IgD-negative memory B cell (primary cell): Measurements from ENCODE around the gene CHMP4A. TPM values are rescaled to one million over a fixed set of nuclear protein-coding genes. Genes with fewer than 3 reads are reported as not detected.
A peak's percentile ranks its signal among the peaks of the same experiment; 100 is the strongest.

Source experiments
- H3K27ac Mint-ChIP-seq, 3 donors: one replicate each; pipeline ENCODE4 v1.8.0; 2020 to 2022; ENCODE audit warnings: mild to moderate bottlenecking in 3 of 3, mixed read lengths in 3 of 3, moderate library complexity in 1 of 3
- H3K27me3 Mint-ChIP-seq: one replicate; pipeline ENCODE4 v1.8.0; 2021; ENCODE audit warnings: mixed read lengths
- H3K36me3 Mint-ChIP-seq: one replicate; pipeline ENCODE4 v1.8.0; 2020; ENCODE audit warnings: mild to moderate bottlenecking, mixed read lengths
- H3K4me1 Mint-ChIP-seq, 3 donors: one replicate each; pipeline ENCODE4 v1.8.0; 2020 to 2022; ENCODE audit warnings: mixed read lengths in 3 of 3, mild to moderate bottlenecking in 1 of 3
- H3K4me3 Mint-ChIP-seq, 4 donors: one replicate each; pipeline ENCODE4 v1.8.0; 2020 to 2022; ENCODE audit warnings: mild to moderate bottlenecking in 4 of 4, mixed read lengths in 4 of 4, moderate library complexity in 3 of 4
- H3K9me3 Mint-ChIP-seq, 3 donors: one replicate each; pipeline ENCODE4 v1.8.0; 2020 to 2021; ENCODE audit warnings: mixed read lengths in 3 of 3, mild to moderate bottlenecking in 1 of 3
- polyA plus RNA-seq: library from polyadenylated mRNA; unstranded; fragments of 300-500 nt; fragmentation: Illumina TruSeq; gene quantifications from one replicate; pipeline ENCODE4 v1.2.3, GENCODE V29; 2021

CHMP4A gene
- polyA plus RNA-seq, 1 donor from 2014 or later, result 170 TPM

DNA sequence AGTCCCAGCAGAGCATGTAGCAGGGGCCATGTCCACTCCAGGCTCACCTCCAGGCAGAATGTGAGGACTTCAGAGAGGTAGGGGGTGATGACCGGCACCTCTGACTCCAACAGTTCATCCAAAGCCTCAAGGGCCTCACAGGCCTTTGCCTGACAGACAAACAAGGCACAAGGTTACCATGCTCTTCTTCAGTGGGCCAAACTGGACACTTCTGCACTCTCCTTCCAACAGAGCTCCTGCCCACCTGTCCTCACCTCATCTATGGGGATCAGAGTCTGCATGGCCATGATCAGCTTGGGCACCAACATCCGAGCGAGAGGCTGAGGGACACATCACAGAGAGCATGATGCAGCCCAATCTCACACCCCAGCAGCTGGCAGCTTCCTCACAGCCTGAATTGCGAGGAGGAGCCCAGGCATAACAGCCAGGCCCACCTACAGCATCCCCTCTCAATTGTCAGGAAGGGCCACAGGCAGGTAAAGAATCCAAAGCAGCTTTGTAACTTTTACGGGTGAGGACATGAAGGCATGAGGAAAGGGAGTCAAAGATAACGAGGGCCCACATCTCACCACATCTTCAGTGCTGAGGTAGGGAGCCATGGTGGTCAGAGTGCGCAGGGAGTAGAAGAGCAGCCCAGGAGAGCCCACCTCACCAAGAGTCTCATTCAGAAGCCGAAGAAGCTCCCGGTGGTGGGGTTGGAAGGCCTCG is 26.3 kb downstream of the CHMP4A start:
- H3K27me3 Mint-ChIP-seq, result no peaks in the 10 kb centered on the region
- H3K4me3 Mint-ChIP-seq, result peak overlapping the region; percentile 34 to 100 (median 79)
- H3K36me3 Mint-ChIP-seq, result peaks cover 1% of the 10 kb centered on the region
- no peaks in the 10 kb centered on the region for H3K9me3 Mint-ChIP-seq
- H3K27ac Mint-ChIP-seq, result peak overlapping the region in 2 of 3 donors; percentile 96 to 99
- H3K4me1 Mint-ChIP-seq, result peaks cover 11 to 14% (median 13%) of the 10 kb centered on the region in 3 donors

DNA sequence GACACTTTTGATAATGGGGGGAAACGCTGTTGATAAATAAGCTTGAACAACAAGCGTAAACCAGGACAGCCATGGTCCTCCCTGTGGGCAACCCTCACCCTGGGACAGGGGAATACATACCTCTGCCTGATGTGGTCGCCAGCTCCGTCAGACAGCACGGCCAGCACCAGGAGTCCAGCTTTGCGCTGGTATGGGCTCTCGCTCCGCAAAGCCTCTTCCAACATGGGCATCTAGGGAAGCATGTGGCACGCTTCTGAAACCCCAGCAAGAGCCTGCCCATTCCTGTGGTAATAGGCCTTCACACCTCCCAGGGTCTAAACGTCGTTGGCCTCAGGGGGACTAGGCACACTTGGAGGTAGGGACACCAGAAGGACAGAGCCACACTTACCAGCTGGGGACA is 27.5 kb downstream of the CHMP4A start:
- Mint-ChIP-seq H3K4me1 (peaks cover 11 to 14% (median 13%) of the 10 kb centered on the region in 3 donors), H3K36me3 (peaks cover 1% of the 10 kb centered on the region), H3K27ac (peak overlapping the region in 1 of 3 donors; percentile 84), H3K27me3 (no peaks in the 10 kb centered on the region), H3K9me3 (no peaks in the 10 kb centered on the region), H3K4me3 (no peak overlapping the region)

DNA sequence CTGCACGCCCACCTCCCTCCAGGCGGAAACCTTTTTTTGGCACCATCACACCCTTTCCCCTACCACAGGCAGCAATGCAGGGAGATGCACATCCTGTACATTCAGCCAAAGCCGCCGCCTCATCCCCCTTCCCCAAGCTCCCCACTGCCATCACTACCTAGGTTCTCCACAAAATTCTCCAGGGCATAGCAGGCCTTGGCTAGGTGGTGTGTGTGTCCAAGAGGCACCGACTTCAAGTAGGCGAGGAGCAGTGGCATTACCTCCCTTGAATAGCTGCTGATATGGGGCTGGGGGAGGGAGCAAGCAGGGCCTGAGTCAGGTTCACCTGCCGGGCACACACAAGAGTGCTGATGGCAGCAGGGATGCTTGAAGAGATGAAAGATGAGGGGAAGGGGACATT is 28.3 kb downstream of the CHMP4A start:
- Mint-ChIP-seq H3K9me3 (no peaks in the 10 kb centered on the region), H3K36me3 (peaks cover 1% of the 10 kb centered on the region), H3K27ac (peak overlapping the region in 1 of 3 donors; percentile 84), H3K4me1 (peaks cover 11 to 13% (median 13%) of the 10 kb centered on the region in 3 donors), H3K27me3 (no peaks in the 10 kb centered on the region), H3K4me3 (no peak overlapping the region)

DNA sequence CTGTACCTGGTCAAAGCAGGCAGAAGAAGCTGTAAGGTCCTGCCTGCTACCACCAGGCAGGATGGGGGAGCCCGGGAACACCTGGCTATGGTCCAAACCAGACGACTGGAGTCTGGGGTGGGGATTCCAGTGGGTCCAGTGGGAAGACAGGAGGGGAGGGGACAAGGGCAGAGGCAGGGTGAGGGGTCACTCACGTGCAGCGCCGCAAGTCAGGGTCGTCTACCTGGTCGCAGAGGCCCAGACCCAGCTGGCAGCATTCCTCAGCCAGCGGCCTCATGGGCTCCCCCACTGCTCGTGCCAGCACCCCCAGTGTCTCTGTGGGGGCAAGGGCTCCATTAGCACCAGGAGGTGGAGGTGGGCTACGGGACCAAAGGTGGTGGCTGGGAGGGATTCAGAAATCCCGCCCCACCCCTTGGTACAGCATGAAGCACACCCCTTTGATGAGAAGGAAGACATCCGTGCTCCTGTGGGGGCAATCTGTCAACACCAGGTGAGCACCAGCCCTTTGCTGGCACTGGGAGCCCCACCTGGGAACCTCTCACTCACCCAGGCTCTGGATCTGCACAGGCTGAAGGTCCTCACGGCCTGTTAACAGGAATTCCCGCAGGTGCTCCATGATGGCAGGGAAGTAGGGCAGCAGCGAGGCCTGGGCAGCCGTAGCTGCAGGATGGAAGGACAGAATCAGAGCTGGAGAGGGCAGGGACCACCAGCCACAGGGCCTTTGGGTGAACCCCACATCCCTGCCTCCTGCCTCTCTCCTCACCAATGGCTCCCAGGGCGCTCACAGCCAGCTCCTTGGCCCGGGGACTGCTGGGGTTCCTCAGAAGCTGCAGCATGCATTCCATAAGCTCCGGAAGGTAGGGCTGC is 29.0 kb downstream of the CHMP4A start:
- Mint-ChIP-seq H3K4me3 (peak overlapping the region in 1 of 4 donors; percentile 17), H3K27ac (peak overlapping the region in 1 of 3 donors; percentile 84), H3K36me3 (peaks cover 1% of the 10 kb centered on the region), H3K4me1 (peaks cover 10 to 12% (median 10%) of the 10 kb centered on the region in 3 donors), H3K9me3 (no peaks in the 10 kb centered on the region), H3K27me3 (no peaks in the 10 kb centered on the region)

DNA sequence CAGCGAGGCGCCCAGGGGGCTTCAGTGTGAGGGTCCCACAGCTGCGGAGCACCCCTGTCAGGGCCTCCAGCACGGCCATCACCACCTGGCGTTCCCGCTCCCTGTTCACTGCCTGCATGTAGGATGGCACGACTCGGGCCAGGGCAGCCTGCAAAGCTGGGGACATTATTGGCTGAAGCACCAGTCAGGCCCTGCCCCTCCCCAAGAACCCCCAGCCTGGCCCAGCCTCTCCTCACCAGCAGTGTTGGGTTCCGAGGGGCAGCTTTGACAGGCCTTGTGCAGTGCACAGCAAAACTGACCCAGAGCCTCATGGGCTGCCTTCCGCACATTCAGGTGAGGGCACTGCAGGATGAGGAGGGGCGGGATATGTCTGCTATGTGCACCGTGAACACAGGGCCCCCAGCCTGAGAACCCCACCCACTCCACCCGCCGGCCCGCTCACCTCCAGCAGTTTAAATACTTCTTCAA is 30.2 kb downstream of the CHMP4A start:
- Mint-ChIP-seq H3K27me3 (no peaks in the 10 kb centered on the region), H3K36me3 (peaks cover 1% of the 10 kb centered on the region)

DNA sequence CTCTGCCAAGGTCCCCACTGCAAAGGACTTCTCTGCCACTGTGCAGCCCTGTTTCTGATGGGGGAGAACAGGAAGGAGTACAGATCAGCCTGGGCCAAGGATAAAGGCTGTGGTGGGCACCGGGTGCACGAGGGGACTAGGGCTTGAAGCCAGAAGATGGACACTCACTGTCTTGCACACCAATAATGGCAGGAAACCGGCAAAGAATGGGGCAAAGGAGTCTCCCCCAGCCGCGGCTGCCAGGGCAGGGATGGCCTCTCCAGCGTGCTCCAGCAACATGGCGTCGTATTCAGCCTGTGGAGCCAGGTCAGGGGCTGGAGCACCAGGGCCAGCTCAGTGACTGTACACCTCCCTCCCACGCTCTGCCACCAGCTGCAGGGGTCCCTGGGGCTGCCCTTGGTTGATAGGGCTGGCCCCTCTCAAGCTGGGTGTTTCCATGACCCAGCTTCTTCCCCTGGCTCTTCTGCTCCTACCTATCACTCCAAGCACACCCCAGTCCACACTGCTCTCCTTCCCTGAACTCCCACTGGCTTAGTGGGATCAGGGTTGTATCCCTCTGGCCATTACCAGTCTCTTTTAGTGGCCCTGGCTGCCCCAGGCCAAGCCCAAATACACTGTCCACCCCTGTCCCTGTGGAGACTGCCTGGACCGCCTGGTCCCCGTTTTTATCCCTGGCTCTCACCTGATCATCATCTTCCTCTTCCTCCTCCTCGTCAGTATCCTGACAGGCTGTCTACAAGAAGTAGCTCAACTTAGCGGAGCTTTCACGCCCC is 31.0 kb downstream of the CHMP4A start:
- H3K36me3 Mint-ChIP-seq, result peaks cover 1% of the 10 kb centered on the region
- H3K9me3 Mint-ChIP-seq, result no peaks in the 10 kb centered on the region
- peak overlapping the region in 2 of 3 donors; percentile 16 to 67 for H3K27ac Mint-ChIP-seq
- H3K4me1 Mint-ChIP-seq, result peaks cover 0 to 3% (median 0%) of the 10 kb centered on the region in 3 donors
- no peaks in the 10 kb centered on the region for H3K27me3 Mint-ChIP-seq
- no peak overlapping the region for H3K4me3 Mint-ChIP-seq

More for the DNA sequence above, 30.2 kb downstream of the CHMP4A start:
- H3K4me1 Mint-ChIP-seq, result peaks cover 0 to 9% (median 4%) of the 10 kb centered on the region in 3 donors
- no peaks in the 10 kb centered on the region for H3K9me3 Mint-ChIP-seq
- no peak overlapping the region for H3K4me3 Mint-ChIP-seq
- peak overlapping the region in 2 of 3 donors; percentile 39 to 45 for H3K27ac Mint-ChIP-seq

DNA sequence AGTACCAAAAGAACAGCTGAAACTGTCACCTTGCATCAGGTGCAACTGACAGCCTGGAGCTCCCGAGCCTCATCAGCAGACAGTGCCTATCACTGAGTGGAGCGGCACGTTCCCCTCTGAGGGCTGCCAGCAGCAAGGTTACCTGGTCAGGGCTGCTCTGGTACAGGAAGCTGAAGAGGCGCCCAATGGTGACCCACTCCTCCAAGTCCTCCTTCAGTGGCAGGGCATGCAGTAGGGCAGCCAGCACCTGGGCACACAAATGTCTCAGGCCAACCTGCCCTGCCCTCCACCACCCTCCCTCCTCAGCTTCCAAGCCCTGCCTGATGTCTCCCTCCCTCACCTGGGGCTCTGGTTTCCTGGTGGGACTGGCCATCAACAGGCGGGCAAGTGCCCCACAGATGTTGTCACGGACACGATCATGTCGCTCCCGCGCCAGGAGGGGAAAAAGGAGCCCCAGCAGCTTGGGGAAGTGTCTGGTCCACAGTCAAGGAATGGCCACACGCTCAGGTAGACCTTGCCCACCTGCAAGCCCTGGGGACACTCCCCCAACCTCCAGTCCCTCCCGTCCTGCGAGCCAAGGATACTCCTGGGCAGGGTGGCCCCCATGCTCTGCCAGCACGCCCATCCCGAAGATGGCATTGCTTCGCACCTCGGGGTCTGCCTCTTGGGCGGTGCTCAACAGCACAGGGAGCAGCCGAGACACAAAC is 31.8 kb downstream of the CHMP4A start:
- H3K36me3 Mint-ChIP-seq, result peaks cover 3% of the 10 kb centered on the region
- H3K4me3 Mint-ChIP-seq, result no peak overlapping the region
- no peaks in the 10 kb centered on the region for H3K27me3 Mint-ChIP-seq
- no peaks in the 10 kb centered on the region for H3K9me3 Mint-ChIP-seq
- peak overlapping the region in 1 of 3 donors; percentile 80 for H3K27ac Mint-ChIP-seq
- no peaks in the 10 kb centered on the region for H3K4me1 Mint-ChIP-seq

DNA sequence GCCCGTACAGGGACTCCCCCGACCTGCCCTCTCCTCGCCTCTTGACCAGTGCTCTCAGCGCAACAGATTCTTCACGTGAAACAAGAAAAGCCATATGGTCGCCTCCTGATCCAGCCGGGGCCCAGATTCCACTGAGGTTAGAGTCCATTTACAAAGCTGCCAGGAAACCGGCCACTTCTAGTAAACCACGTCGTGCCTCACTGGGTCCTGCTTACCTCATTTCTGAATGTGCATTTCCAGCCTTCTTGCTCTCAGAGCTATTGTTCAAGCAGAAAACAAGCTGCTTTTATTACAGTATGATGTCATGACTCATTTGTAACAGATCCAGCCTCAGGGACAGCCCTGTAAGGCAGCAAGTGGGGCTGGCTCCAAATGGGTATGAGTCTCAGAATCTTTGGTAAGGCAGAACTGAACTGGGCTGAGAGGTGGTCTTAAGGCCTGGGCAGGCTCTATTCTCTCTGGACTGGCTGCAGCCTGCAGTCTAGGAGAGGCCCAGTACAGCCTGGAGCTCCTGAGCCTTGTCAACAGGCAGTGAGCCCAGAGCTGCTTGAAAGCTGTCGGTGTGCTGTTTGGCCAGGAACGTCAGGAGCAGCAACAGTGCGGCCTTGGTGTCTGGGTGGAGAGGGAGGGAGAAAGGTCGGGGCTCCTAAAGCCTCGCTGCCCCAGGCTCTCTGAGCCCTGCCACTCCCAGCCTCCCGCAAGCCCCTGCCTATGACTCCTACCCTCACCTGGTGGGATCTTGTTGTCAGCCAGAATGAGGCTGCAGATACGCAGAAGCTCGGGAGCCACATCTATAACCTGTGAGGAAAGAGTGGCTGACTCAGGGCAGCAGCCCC is 33.1 kb downstream of the CHMP4A start:
- Mint-ChIP-seq H3K36me3 (peaks cover 1% of the 10 kb centered on the region), H3K4me1 (no peaks in the 10 kb centered on the region), H3K9me3 (no peaks in the 10 kb centered on the region), H3K27me3 (no peaks in the 10 kb centered on the region), H3K27ac (peak overlapping the region in 2 of 3 donors; percentile 28 to 80), H3K4me3 (peak overlapping the region in 1 of 4 donors; percentile 35)

DNA sequence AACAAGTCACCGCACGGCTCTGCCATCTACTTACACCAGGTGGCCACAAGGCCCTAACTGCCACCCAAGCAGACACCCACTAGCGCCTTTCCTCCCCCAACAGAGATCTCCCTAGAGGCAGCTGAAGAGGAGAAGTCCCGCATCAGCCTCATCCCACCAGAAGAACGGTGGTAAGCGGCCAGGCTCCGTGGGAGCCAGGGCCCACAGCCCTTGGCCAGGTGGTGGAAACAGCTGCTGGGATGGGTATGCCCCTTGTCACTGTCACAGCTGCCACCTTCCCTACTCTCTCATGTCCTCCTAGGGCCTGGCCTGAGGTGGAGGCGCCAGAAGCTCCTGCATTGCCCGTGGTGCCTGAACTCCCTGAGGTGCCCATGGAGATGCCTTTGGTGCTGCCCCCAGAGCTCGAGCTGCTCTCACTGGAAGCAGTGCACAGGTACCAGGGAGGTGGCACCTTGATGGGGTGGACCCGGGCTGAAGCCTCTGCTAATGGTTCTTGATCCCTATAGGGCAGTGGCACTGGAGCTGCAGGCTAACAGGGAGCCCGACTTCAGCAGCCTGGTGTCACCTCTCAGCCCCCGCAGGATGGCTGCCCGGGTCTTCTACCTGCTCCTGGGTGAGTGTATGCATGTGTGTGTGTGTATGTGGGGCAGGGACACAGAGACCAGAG is 33.9 kb downstream of the CHMP4A start:
- Mint-ChIP-seq H3K4me1 (no peaks in the 10 kb centered on the region), H3K4me3 (peak overlapping the region in 1 of 4 donors; percentile 34), H3K27ac (peak overlapping the region in 2 of 3 donors; percentile 22 to 80), H3K9me3 (no peaks in the 10 kb centered on the region), H3K36me3 (peaks cover 1% of the 10 kb centered on the region), H3K27me3 (no peaks in the 10 kb centered on the region)

DNA sequence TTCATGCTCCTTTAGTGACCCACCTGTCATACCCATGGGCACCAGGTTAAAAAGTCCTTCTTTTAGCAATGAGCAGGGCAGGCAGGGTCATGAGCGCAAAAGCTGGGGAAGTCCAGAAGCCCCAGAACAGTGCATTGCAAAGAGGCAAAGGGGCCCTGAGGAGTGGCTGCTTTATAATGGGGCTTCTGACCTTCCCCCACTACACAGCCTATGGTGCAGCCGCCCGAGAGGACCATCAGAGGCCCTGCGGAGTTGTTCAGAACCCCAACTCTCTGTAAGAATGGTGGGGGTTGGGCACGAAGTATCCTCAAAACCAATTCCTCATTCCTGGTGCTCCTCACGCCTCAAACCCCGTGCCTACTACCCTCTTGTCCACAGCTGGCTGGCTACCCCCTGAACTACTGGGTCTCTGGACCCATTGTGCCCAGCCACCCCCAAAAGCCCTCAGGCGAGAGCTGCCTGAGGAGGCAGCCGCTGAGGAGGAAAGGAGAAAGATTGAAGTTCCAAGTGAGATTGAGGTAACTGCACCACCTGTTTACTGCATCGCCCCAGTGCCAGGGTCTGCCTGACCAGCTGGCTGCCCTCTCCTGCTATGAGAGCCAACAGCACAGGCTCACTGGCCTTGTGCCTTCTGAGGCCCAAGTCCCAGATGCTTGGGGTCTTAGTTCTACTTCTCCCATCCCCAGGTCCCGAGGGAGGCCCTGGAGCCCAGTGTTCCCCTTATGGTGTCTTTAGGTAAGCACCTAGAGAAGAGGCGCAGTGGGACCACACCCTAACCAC is 34.7 kb downstream of the CHMP4A start:
- no peaks in the 10 kb centered on the region for H3K9me3 Mint-ChIP-seq
- H3K27me3 Mint-ChIP-seq, result no peaks in the 10 kb centered on the region
- H3K27ac Mint-ChIP-seq, result peak overlapping the region; percentile 22 to 72 (median 24)
- H3K36me3 Mint-ChIP-seq, result peaks cover 2% of the 10 kb centered on the region
- no peaks in the 10 kb centered on the region for H3K4me1 Mint-ChIP-seq
- H3K4me3 Mint-ChIP-seq, result no peak overlapping the region

DNA sequence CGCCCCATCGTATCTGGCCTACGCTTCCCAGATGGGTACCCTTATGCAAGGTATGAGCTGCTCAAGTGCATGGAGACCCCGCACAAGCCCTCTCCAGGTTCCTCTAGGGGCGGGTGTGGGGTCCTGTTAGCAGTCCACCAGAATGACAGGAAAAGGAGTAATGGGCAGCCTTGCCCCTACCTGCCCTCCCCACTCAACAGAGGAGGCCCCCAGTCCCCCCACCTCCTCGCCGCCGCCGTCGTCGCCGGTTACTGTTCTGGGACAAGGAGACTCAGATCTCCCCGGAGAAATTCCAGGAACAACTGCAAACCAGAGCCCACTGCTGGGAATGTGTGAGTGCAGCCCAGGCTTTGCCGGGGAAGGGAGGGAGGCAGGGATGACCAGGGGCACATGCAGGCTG is 35.4 kb downstream of the CHMP4A start:
- no peaks in the 10 kb centered on the region for H3K27me3 Mint-ChIP-seq
- no peak overlapping the region for H3K27ac Mint-ChIP-seq
- H3K4me3 Mint-ChIP-seq, result no peak overlapping the region

DNA sequence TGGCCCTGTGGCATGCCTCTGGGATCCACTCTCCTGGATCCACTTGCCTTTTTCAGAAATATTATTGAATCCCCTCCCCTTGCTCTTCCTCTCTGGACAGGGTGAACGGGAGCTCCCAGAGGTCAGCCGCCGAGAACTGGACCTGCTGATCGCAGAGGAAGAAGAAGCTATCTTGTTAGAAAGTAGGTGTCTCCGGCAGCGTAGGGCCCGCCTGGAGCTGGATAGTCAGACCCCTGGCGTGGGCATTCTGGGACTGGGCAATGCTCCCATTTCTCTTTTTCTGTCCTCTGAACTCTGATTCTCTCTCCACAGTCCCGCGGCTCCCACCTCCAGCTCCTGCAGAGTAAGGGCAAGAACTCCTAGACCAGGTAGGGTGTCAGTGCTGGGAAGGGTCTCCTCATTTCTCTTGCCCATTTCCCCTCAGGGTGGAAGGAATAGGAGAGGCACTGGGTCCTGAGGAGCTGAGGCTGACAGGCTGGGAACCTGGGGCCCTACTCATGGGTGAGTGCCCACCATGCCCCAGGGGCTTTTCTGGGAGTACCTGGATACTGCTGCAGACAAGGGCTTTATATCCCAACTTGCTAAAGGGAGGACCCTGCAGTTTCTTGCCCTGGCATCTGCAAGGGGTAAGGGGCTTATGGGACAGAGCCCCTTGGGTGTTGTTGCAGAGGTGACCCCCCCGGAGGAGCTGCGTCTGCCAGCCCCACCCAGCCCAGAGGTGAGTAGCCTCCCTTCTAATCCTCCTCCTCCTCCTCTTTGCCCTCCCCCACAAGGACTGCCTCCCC is 36.1 kb downstream of the CHMP4A start:
- H3K27me3 Mint-ChIP-seq, result no peaks in the 10 kb centered on the region

More for the DNA sequence above, 35.4 kb downstream of the CHMP4A start:
- H3K36me3 Mint-ChIP-seq, result peaks cover 4% of the 10 kb centered on the region
- no peaks in the 10 kb centered on the region for H3K4me1 Mint-ChIP-seq
- H3K9me3 Mint-ChIP-seq, result no peaks in the 10 kb centered on the region

More for the DNA sequence above, 36.1 kb downstream of the CHMP4A start:
- no peak overlapping the region for H3K4me3 Mint-ChIP-seq
- H3K4me1 Mint-ChIP-seq, result peaks cover 0 to 3% (median 1%) of the 10 kb centered on the region in 3 donors
- no peaks in the 10 kb centered on the region for H3K9me3 Mint-ChIP-seq
- peaks cover 4% of the 10 kb centered on the region for H3K36me3 Mint-ChIP-seq
- H3K27ac Mint-ChIP-seq, result peak overlapping the region in 1 of 3 donors; percentile 16
